ENCODE data around the gene ACTN1. TPM values are rescaled to one million over a fixed set of nuclear protein-coding genes. Genes with fewer than 3 reads are reported as not detected.

Gene ACTN1
- polyA plus RNA-seq, 1 of the 3 experiments (the other 2 are of a cell fraction), result 319 TPM

DNA sequence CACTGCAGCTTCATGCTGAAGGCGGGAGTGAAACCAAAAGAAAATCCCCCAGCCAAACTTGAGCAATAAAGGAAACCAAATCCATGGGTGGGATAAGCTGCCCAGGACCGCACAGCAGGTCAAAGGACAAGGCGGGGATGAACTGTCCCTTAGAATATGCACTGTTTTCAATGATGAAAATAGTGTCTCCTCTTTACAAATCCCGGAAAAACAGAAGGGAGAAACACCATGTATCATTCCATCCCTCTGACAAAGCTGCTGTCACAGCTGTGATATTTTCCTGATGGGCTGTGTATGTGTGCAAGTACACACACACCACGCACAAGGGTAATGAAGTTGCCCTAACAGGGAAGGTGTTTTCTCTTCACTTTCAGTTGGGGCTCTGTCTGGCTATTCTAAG, 70.3 kb downstream of the ACTN1 start:
- H3K9ac ChIP-seq, result no peak overlapping the region
- 95% methylated on average over 5 of the region's 5 CpGs for WGBS (ENCODE audit: low lambda C conversion rate)

DNA sequence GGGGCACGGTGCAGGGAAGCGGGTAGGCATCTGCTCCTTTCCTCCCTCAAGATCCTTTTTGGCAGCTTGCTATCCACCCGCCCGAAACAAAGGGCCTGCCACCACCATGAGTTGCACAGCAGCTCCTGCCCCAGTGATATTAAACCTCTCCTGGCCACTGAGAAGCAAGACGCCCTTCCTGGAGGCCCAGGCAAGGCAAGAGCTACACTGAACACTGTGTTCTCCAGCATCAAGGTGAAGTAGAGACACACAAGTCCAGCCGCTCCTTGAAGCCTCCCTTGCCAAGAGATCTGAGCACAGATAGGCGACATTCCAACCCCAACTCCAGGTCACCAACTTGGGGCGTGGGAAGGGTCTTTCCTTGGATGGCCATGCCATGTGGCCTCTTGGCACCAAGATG, 70.9 kb downstream of the ACTN1 start:
- no peak for DNase-seq
- ChIA-PET CTCF (interaction anchor here (0.5 to 7.9 kb wide), 9 partner anchors 10 to 222 kb away, joined by 3 to 90 read pairs (median 3); no protein-coding TSS in a partner anchor), POLR2A (no interaction called here)
- Histone ChIP-seq H3K79me2 (ENCODE audit: insufficient read depth) (peaks cover 98% of the 10 kb centered on the region), H3K27ac (ENCODE audit: low read depth in 2 of 2, low read length in 1 of 2) (no peak overlapping the region), H3F3A (replicated peaks; ENCODE audit: insufficient read depth) (peaks cover 19% of the 10 kb centered on the region), H3K4me3 (ENCODE audit: low read depth in 2 of 2, low read length in 1 of 2) (no peak overlapping the region), H3K9me3 (no peaks in the 10 kb centered on the region), H2AFZ (ENCODE audit: low read depth) (no peak overlapping the region), H3K4me1 (ENCODE audit: control insufficient read depth in 1 of 2, insufficient read depth in 2 of 2, low read depth in 1 of 2, low read length in 1 of 2) (peaks cover 0 to 3% of the 10 kb centered on the region in 2 experiments; a peak in 1 of 4 replicates), H3K4me2 (no peak overlapping the region), H3K36me3 (replicated peaks in 1 of 2; ENCODE audit: control insufficient read depth in 1 of 2, insufficient read depth in 2 of 2, low read length in 1 of 2) (peaks cover 69 to 73% of the 10 kb centered on the region in 2 experiments), H4K20me1 (ENCODE audit: insufficient read depth) (peaks cover 88% of the 10 kb centered on the region), H3K9ac (no peak overlapping the region), H3K9me2 (no peaks in the 10 kb centered on the region), H3K27me3 (ENCODE audit: insufficient read depth) (no peaks in the 10 kb centered on the region)
- WGBS (ENCODE audit: low lambda C conversion rate), result 92% methylated on average over 5 of the region's 8 CpGs
- no peak for TF ChIP-seq YY1 (IDR thresholded peaks at IDR 0.05; ENCODE audit: low read depth)
- TF ChIP-seq, protein P1, sequence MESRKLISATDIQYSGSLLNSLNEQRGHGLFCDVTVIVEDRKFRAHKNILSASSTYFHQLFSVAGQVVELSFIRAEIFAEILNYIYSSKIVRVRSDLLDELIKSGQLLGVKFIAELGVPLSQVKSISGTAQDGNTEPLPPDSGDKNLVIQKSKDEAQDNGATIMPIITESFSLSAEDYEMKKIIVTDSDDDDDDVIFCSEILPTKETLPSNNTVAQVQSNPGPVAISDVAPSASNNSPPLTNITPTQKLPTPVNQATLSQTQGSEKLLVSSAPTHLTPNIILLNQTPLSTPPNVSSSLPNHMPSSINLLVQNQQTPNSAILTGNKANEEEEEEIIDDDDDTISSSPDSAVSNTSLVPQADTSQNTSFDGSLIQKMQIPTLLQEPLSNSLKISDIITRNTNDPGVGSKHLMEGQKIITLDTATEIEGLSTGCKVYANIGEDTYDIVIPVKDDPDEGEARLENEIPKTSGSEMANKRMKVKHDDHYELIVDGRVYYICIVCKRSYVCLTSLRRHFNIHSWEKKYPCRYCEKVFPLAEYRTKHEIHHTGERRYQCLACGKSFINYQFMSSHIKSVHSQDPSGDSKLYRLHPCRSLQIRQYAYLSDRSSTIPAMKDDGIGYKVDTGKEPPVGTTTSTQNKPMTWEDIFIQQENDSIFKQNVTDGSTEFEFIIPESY (IDR thresholded peaks at IDR 0.05; ENCODE audit: borderline replicate concordance, low read depth), result no peak
- no peak for TF ChIP-seq FOXM1 (IDR thresholded peaks at IDR 0.05; ENCODE audit: low read depth)
- TF ChIP-seq NRF1 (IDR thresholded peaks at IDR 0.05; ENCODE audit: low read depth, low read length), result no peak
- TF ChIP-seq TEAD4 (IDR thresholded peaks at IDR 0.05; ENCODE audit: borderline replicate concordance, insufficient read depth), result no peak
- no peak for TF ChIP-seq MXI1 (IDR thresholded peaks at IDR 0.05; ENCODE audit: low read depth, low read length)
- TF ChIP-seq RCOR1 (IDR thresholded peaks at IDR 0.05; ENCODE audit: low read length), result no peak
- TF ChIP-seq, protein P2, sequence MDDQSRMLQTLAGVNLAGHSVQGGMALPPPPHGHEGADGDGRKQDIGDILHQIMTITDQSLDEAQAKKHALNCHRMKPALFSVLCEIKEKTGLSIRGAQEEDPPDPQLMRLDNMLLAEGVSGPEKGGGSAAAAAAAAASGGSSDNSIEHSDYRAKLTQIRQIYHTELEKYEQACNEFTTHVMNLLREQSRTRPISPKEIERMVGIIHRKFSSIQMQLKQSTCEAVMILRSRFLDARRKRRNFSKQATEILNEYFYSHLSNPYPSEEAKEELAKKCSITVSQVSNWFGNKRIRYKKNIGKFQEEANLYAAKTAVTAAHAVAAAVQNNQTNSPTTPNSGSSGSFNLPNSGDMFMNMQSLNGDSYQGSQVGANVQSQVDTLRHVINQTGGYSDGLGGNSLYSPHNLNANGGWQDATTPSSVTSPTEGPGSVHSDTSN (IDR thresholded peaks at IDR 0.05), result no peak
- TF ChIP-seq, protein P3, sequence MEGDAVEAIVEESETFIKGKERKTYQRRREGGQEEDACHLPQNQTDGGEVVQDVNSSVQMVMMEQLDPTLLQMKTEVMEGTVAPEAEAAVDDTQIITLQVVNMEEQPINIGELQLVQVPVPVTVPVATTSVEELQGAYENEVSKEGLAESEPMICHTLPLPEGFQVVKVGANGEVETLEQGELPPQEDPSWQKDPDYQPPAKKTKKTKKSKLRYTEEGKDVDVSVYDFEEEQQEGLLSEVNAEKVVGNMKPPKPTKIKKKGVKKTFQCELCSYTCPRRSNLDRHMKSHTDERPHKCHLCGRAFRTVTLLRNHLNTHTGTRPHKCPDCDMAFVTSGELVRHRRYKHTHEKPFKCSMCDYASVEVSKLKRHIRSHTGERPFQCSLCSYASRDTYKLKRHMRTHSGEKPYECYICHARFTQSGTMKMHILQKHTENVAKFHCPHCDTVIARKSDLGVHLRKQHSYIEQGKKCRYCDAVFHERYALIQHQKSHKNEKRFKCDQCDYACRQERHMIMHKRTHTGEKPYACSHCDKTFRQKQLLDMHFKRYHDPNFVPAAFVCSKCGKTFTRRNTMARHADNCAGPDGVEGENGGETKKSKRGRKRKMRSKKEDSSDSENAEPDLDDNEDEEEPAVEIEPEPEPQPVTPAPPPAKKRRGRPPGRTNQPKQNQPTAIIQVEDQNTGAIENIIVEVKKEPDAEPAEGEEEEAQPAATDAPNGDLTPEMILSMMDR (IDR thresholded peaks at IDR 0.05), result no peak
- no peak for TF ChIP-seq EZH2phosphoT487 (IDR thresholded peaks at IDR 0.05; ENCODE audit: borderline replicate concordance, low read depth)
- TF ChIP-seq TCF12 (IDR thresholded peaks at IDR 0.05), result no peak

More for the DNA sequence above, 70.3 kb downstream of the ACTN1 start:
- ChIA-PET POLR2A (no interaction called here), CTCF (interaction anchor here (0.5 to 7.9 kb wide), 8 partner anchors 14 to 267 kb away, joined by 3 to 90 read pairs (median 17); no protein-coding TSS in a partner anchor)
- no peak overlapping the region for H3K4me2 ChIP-seq
- no peak overlapping the region for H3K4me3 ChIP-seq (ENCODE audit: low read depth in 2 of 2, low read length in 1 of 2)
- no peak for DNase-seq
- H3K4me1 ChIP-seq (ENCODE audit: control insufficient read depth in 1 of 2, insufficient read depth in 2 of 2, low read depth in 1 of 2, low read length in 1 of 2), result peaks cover 0 to 3% of the 10 kb centered on the region in 2 experiments; a peak in 1 of 4 replicates
- TF ChIP-seq TEAD4 (IDR thresholded peaks at IDR 0.05; ENCODE audit: borderline replicate concordance, insufficient read depth), result no peak
- TF ChIP-seq RAD21 (IDR thresholded peaks at IDR 0.05; ENCODE audit: low read length), result no peak
- TF ChIP-seq, protein P4, sequence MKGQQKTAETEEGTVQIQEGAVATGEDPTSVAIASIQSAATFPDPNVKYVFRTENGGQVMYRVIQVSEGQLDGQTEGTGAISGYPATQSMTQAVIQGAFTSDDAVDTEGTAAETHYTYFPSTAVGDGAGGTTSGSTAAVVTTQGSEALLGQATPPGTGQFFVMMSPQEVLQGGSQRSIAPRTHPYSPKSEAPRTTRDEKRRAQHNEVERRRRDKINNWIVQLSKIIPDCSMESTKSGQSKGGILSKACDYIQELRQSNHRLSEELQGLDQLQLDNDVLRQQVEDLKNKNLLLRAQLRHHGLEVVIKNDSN (IDR thresholded peaks at IDR 0.05; ENCODE audit: borderline replicate concordance, low read depth), result no peak
- H2AFZ ChIP-seq (ENCODE audit: low read depth), result no peak overlapping the region
- H3K36me3 ChIP-seq (replicated peaks in 1 of 2; ENCODE audit: control insufficient read depth in 1 of 2, insufficient read depth in 2 of 2, low read length in 1 of 2), result peaks cover 64 to 68% of the 10 kb centered on the region in 2 experiments
- H3K9me3 ChIP-seq, result no peaks in the 10 kb centered on the region
- H3K27ac ChIP-seq (ENCODE audit: low read depth in 2 of 2, low read length in 1 of 2), result no peak overlapping the region
- no peaks in the 10 kb centered on the region for H3K9me2 ChIP-seq
- H3K79me2 ChIP-seq (ENCODE audit: insufficient read depth), result peaks cover 98% of the 10 kb centered on the region
- peaks cover 88% of the 10 kb centered on the region for H4K20me1 ChIP-seq (ENCODE audit: insufficient read depth)
- H3K27me3 ChIP-seq (ENCODE audit: insufficient read depth), result no peaks in the 10 kb centered on the region
- H3F3A ChIP-seq (replicated peaks; ENCODE audit: insufficient read depth), result peaks cover 23% of the 10 kb centered on the region
